CD14-positive monocyte (primary cell): ENCODE results near the gene PRDM8. TPM values are rescaled to one million over a fixed set of nuclear protein-coding genes. Genes with fewer than 3 reads are reported as not detected.

Experiments
- DNase-seq, 3 donors: peaks; one replicate each; pipeline ENCODE4 v3.0.0-alpha.2; 2011 to 2022
- H2AFZ ChIP-seq: 2 replicates; pipeline ENCODE4 v1.6.0; 2012; ENCODE audit warnings: mild to moderate bottlenecking, low read depth, low read length, inconsistent platforms; ENCODE audit not compliant: insufficient read depth, poor library complexity, severe bottlenecking
- H3K27ac ChIP-seq, 2 donors: 1 replicate in 1 of 2; 2 replicates in 1 of 2; pipeline ENCODE4 v1.5.1; 2012 to 2013; ENCODE audit warnings: low read length in 2 of 2, control low read depth in 1 of 2, inconsistent platforms in 1 of 2, low read depth in 1 of 2, mild to moderate bottlenecking in 1 of 2
- H3K27me3 ChIP-seq, 2 donors: one replicate each; pipeline versions ENCODE4 v1.6.0 to v1.6.1; 2011 to 2013; ENCODE audit warnings: low read length in 2 of 2; ENCODE audit not compliant: control insufficient read depth in 2 of 2, insufficient read depth in 2 of 2
- H3K36me3 ChIP-seq, 2 donors: replicated peaks in 1 of 2; 1 replicate in 1 of 2; 2 replicates in 1 of 2; pipeline versions ENCODE4 v1.5.1 to v1.6.1; 2012 to 2013; ENCODE audit warnings: low read length in 2 of 2, control low read depth in 1 of 2, inconsistent platforms in 1 of 2, mild to moderate bottlenecking in 1 of 2; ENCODE audit not compliant: insufficient read depth in 2 of 2, control insufficient read depth in 1 of 2
- H3K4me1 ChIP-seq, 2 donors: 1 replicate in 1 of 2; 2 replicates in 1 of 2; pipeline versions ENCODE4 v1.5.1 to v1.6.1; 2012 to 2013; ENCODE audit warnings: low read length in 2 of 2, control low read depth in 1 of 2, inconsistent platforms in 1 of 2, mild to moderate bottlenecking in 1 of 2, moderate library complexity in 1 of 2; ENCODE audit not compliant: insufficient read depth in 2 of 2, control insufficient read depth in 1 of 2
- H3K4me2 ChIP-seq: replicated peaks from 2 replicates; pipeline ENCODE3; 2012; ENCODE audit warnings: low read length, moderate library complexity, mild to moderate bottlenecking; ENCODE audit not compliant: poor library complexity, severe bottlenecking; ENCODE audit errors: extremely low read depth
- H3K4me3 ChIP-seq, 3 experiments: fragments of 200-600 bp in 1 of 3; sonication (generic) in 1 of 3; replicated peaks in 1 of 3; 1 replicate in 2 of 3; 2 replicates in 1 of 3; pipeline ENCODE4 v1.5.1; 2011 to 2013; ENCODE audit warnings: low read length in 3 of 3, mild to moderate bottlenecking in 3 of 3, control low read depth in 2 of 3, low read depth in 2 of 3, inconsistent platforms in 1 of 3, moderate library complexity in 1 of 3
- H3K79me2 ChIP-seq: 2 replicates; pipeline ENCODE4 v1.6.0; 2012; ENCODE audit warnings: mild to moderate bottlenecking, control low read depth, inconsistent platforms, low read length, moderate library complexity; ENCODE audit not compliant: insufficient read depth
- H3K9ac ChIP-seq: 2 replicates; pipeline ENCODE4 v1.6.0; 2017; ENCODE audit warnings: low read length, mild to moderate bottlenecking; ENCODE audit not compliant: insufficient read depth, poor library complexity, severe bottlenecking
- H3K9me3 ChIP-seq, 2 donors: replicated peaks in 1 of 2; 1 replicate in 1 of 2; 2 replicates in 1 of 2; pipeline versions ENCODE4 v1.5.1 to v1.6.1; 2012 to 2013; ENCODE audit warnings: low read length in 2 of 2, control low read depth in 1 of 2; ENCODE audit not compliant: control insufficient read depth in 1 of 2, insufficient read depth in 1 of 2
- H4K20me1 ChIP-seq: 2 replicates; pipeline ENCODE4 v1.6.0; 2012; ENCODE audit warnings: mild to moderate bottlenecking, low read length, control low read depth, moderate library complexity; ENCODE audit not compliant: insufficient read depth
- H3K27ac Mint-ChIP-seq, 7 donors: one replicate each; pipeline ENCODE4 v1.8.0; 2020; ENCODE audit warnings: mild to moderate bottlenecking in 7 of 7, mixed read lengths in 7 of 7, moderate library complexity in 6 of 7, inconsistent platforms in 2 of 7
- H3K27me3 Mint-ChIP-seq, 3 donors: one replicate each; pipeline ENCODE4 v1.8.0; 2021 to 2022; ENCODE audit warnings: low read depth in 3 of 3, mild to moderate bottlenecking in 3 of 3, mixed read lengths in 3 of 3, moderate library complexity in 3 of 3, inconsistent platforms in 1 of 3
- H3K36me3 Mint-ChIP-seq, 2 donors: one replicate each; pipeline ENCODE4 v1.8.0; 2020; ENCODE audit warnings: mixed read lengths in 2 of 2, inconsistent platforms in 1 of 2, mild to moderate bottlenecking in 1 of 2
- H3K4me1 Mint-ChIP-seq: one replicate; pipeline ENCODE4 v1.8.0; 2020; ENCODE audit warnings: mild to moderate bottlenecking, mixed read lengths
- H3K4me3 Mint-ChIP-seq, 2 donors: one replicate each; pipeline ENCODE4 v1.8.0; 2020; ENCODE audit warnings: mild to moderate bottlenecking in 2 of 2, mixed read lengths in 2 of 2, moderate library complexity in 1 of 2
- H3K9me3 Mint-ChIP-seq, 7 donors: one replicate each; pipeline ENCODE4 v1.8.0; 2020 to 2022; ENCODE audit warnings: mixed read lengths in 7 of 7, mild to moderate bottlenecking in 6 of 7, moderate library complexity in 6 of 7, inconsistent platforms in 2 of 7
- CTCF ChIP-seq: fragments of 200-600 bp; IDR thresholded peaks from one replicate; pipeline ENCODE4 v1.8.0; 2022; ENCODE audit warnings: antibody characterized with exemption, mild to moderate bottlenecking
- WGBS: methylation state at CpG from one replicate; pipeline ENCODE4 v1.1.5; 2013; ENCODE audit warnings: missing lambda C conversion rate; ENCODE audit not compliant: insufficient coverage; 5-methylcytosine and 5-hydroxymethylcytosine counted together
- intact Hi-C, 2 donors: fragments of 100-400 bp; cut with micrococcal nuclease; formaldehyde crosslinking; loops; one replicate each; pipeline versions ENCODE4 v1.15.0 to v1.15.1; 2023
- polyA plus RNA-seq, 3 donors: library from polyadenylated mRNA; depleted of rRNA in 1 of 3; unstranded in 2 of 3; stranded (reverse) in 1 of 3; fragments of 300-500 nt in 2 of 3; fragments of >200 nt in 1 of 3; fragmentation: Illumina TruSeq in 2 of 3; gene quantifications; 1 replicate in 2 of 3; 2 replicates in 1 of 3; pipeline ENCODE4 v1.2.3, GENCODE V29; 2012 to 2021

The PRDM8 gene
- polyA plus RNA-seq, 3 donors = 0.22 to 0.77 (median 0.23) TPM

DNA sequence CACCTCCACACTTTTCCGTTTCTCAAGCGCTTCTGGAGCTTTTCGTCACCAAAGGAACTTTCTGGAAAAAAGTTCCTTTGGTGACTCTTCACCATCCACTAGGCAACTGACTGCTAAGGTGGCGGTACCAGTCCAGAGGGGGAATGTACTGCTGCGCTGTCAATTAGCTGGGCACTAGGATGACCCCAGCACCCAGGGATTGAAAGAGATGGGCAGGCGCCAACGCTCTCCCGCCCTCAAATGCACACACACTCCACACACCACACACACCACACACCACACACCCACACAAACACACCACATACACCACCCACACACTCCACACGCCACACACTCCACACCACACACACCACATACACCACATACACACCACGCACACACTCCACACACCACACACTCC lies 10.4 kb downstream of the PRDM8 start:
- H3K9me3 ChIP-seq = no peaks in the 10 kb centered on the region
- no peaks in the 10 kb centered on the region for H3K79me2 ChIP-seq
- intact Hi-C loops = no loop called here
- no peak for DNase-seq
- no peaks in the 10 kb centered on the region for H3K36me3 ChIP-seq
- H4K20me1 ChIP-seq = no peaks in the 10 kb centered on the region
- peaks cover 0 to 26% of the 10 kb centered on the region in 2 donors for H3K27me3 ChIP-seq
- no peak for TF ChIP-seq CTCF
- H3K4me3 Mint-ChIP-seq = no peak overlapping the region
- no peak overlapping the region for H3K27ac ChIP-seq
- peaks cover 17 to 37% (median 18%) of the 10 kb centered on the region in 3 donors for H3K27me3 Mint-ChIP-seq
- peak overlapping the region in 1 of 7 donors; percentile 29 for H3K27ac Mint-ChIP-seq
- 90% methylated on average over 7 of the region's 10 CpGs for WGBS
- H3K4me3 ChIP-seq = no peak overlapping the region
- peaks cover 0 to 3% of the 10 kb centered on the region in 2 donors for H3K36me3 Mint-ChIP-seq
- H2AFZ ChIP-seq = no peak overlapping the region
- H3K4me1 Mint-ChIP-seq = peaks cover 13% of the 10 kb centered on the region
- peaks cover 0 to 3% (median 0%) of the 10 kb centered on the region in 7 donors for H3K9me3 Mint-ChIP-seq
- no peak overlapping the region for H3K4me2 ChIP-seq
- H3K9ac ChIP-seq = no peak overlapping the region
- peaks cover 6 to 10% of the 10 kb centered on the region in 2 donors for H3K4me1 ChIP-seq

DNA sequence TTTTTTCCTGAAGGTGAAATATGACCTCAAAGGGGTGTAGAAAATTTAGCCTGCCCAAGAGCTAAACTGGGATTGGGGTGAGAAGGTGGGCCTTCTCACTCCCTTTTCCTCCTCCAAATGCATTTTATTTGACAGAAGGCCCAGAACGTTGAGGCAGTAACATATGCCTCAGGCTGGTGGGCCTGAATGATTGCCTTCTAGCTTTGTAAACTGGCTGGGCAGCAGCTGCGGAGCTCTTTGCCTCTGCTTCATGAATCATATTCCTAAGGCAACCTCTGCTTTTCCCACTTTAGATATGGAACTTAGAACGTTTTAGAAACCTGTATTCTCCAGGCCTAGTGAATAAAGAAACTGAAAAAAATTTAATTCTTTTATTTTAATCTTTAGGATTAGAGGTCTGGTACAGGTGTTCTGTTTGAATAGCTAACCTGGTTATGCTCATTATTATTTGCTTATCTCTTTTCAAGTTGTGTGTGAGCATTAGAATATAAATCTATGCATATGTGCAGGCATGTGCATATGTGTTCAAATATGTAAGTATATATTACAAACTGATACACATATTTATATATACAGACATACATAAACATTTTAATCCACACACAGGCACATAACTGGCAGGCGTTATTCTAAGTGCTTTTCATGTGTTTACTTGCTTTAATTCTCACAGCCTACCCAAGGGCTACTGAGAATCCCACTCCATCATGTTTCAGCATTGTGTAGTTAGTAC lies 11.5 kb downstream of the PRDM8 start:
- DNase-seq = no peak
- no peak overlapping the region for H3K27ac Mint-ChIP-seq
- WGBS = 80% methylated on average over 2 of the region's 4 CpGs
- H2AFZ ChIP-seq = no peak overlapping the region
- H3K4me2 ChIP-seq = no peak overlapping the region
- intact Hi-C loops = no loop called here
- H3K9me3 ChIP-seq = no peaks in the 10 kb centered on the region
- H3K79me2 ChIP-seq = no peaks in the 10 kb centered on the region
- H3K36me3 Mint-ChIP-seq = peaks cover 0 to 3% of the 10 kb centered on the region in 2 donors
- H4K20me1 ChIP-seq = no peaks in the 10 kb centered on the region
- peaks cover 0 to 19% of the 10 kb centered on the region in 2 donors for H3K27me3 ChIP-seq
- H3K4me1 ChIP-seq = peaks cover 0 to under 1% of the 10 kb centered on the region in 2 donors
- H3K9me3 Mint-ChIP-seq = no peaks in the 10 kb centered on the region
- H3K4me3 ChIP-seq = no peak overlapping the region
- H3K36me3 ChIP-seq = no peaks in the 10 kb centered on the region
- peaks cover 6% of the 10 kb centered on the region for H3K4me1 Mint-ChIP-seq
- H3K4me3 Mint-ChIP-seq = no peak overlapping the region
- H3K9ac ChIP-seq = no peak overlapping the region
- peaks cover 12 to 28% (median 16%) of the 10 kb centered on the region in 3 donors for H3K27me3 Mint-ChIP-seq
- no peak overlapping the region for H3K27ac ChIP-seq
- no peak for TF ChIP-seq CTCF
